GM19035 (cell line): ENCODE results near the gene MCM7.
A peak's percentile ranks its signal among the peaks of the same experiment; 100 is the strongest.

Source experiments
- ATAC-seq: cut with Tn5 transposase; IDR thresholded peaks from one replicate; pipeline ENCODE4 v1.9.1; 2021; ENCODE audit not compliant: unreplicated experiment

The MCM7 gene

GRCh38 chr7:100124301-100125230, 23.4 kb upstream of the MCM7 start:
- no peak for ATAC-seq

DNA sequence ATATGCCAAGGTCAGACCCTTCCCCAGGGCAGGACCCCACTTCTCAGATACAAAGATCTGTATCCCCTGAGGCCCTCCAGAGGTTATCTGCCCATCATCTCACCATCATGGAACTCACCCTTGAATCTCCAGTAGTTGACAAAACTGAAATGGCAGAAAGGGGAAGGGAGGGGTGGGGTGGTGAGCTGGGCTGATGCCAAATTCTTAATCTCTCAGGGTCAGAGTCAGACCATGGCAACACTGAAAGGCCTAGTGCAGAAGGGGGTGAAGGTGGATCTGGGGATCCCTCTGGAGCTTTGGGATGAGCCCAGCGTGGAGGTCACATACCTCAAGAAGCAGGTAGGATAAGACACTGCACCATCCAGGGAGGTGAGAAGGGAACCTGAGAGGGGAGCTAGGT, 21.4 kb upstream of the MCM7 start:
- ATAC-seq: no peak

DNA sequence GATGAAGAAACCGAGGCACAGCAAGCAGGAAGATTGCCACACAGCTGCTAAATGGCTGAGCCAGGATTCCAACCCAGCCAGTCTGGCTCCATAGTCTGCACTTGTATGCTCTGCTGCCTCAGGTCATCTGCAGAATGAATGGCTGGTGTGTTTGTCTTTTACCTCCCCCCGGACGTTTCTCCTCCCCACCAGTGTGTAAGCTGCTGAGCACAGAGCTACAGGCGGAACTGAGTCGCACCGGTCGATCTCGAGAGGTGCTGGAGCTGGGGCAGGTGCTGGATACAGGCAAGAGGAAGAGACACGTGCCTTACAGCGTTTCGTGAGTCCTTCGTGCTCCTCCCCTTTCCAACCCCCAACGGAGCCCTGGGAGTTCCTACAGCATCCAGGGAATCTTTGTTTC, 20.9 kb upstream of the MCM7 start:
- no peak for ATAC-seq

GRCh38 chr7:100120733-100121036, 19.5 kb upstream of the MCM7 start:
- no peak for ATAC-seq

DNA sequence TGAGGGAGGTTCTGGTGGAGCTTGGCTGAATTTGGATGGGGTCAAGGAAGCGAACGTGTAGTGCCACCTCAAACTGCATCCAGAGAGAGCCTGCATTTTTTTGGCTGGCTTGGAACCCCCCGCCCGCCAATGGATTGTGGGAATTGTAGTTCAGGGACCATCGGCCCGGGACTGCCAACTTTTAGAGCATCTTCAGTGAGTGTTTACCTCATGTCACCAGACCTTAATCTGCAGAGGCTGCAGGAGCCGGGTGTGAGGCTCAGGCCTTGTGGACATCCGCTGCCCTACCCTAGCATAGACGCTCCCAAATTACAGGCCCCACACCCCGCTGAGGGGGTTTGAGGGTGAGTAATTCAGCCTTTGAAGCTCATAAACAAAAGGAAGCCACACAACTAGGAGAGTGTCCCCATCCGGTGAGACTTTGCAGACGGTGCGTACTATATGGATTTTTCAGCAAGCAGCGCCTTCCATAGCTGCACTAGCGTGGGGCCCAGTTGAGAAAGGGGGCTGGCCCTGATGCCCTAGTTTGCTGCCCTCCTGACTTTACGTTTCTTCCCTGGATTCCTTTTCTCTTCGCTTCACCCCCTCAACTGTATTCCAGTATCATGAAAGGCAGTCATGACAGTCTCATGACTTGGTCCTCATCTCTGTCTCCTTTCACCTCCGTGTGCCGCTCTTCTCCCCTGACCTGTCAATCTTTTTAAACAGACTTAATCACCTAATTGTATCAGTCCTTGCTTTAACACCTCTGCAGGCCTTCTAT, 19.0 kb upstream of the MCM7 start:
- ATAC-seq: peak; percentile 27

DNA sequence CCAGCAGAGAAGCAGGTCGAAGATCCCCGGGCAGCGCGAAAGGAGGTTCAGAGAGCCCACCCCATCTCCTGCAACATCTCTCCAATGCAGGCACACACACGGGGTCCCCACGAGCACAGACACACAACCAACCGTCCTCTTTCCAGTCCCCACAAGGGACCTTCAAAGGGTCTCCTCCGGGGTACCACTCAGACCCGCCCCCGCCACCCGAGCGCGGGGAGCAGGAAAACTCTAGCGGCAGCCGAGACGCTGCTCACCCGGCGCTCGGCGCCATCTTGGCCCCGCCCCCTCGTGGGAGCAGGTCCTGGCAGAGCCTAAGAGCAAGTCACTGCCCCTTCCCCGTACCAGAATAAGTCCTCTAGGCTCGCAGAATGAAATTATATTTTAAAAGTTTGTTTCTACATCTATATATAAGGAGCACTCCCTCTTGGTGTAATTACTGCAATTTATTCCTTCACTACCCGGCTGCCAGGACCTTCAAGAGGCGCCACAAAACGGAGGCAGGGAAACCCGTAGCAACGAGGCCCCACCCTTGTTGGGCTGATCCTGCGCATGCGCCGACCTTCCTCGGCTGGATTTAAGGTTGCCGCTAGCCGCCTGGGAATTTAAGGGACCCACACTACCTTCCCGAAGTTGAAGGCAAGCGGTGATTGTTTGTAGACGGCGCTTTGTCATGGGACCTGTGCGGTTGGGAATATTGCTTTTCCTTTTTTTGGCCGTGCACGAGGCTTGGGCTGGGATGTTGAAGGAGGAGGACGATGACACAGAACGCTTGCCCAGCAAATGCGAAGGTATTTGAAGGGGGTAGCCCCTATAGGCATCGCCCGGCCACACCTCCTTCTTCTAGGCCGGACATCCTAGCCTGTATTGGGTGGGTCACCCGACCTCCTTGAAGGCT, 18.1 kb upstream of the MCM7 start, which contains the start of the genes CNPY4 and TAF6:
Gene CNPY4 (plus strand): TSS at position 563 of the 898 bp plus-strand sequence. CDS start 111 bp downstream, at position 674.
Gene TAF6 (minus strand): TSS at position 287 of the 898 bp plus-strand sequence. CDS start 5,149 bp downstream, outside the sequence.
- peak; percentile 86 for ATAC-seq

GRCh38 chr7:100118388-100119071, 17.3 kb upstream of the MCM7 start:
- ATAC-seq: no peak

DNA sequence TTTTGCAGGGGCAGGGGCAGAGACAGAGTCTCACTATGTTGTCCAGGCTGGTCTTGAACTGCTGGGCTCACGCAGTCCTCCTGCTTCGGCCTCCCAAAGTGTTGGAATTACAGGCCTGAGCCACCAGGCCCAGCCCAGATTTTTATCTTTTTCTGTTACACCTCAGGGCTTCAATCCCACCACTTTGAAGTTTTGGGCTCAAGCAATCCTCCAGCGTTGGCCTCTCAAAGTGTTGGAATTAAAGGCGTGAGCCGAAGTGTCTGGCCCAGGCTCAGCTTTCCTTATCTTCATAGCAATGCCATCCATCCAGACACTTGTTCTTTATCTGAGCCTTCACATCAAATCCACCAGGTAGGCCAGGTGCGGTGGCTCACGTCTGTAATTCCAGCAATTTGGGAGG, 13.8 kb upstream of the MCM7 start:
- no peak for ATAC-seq

DNA sequence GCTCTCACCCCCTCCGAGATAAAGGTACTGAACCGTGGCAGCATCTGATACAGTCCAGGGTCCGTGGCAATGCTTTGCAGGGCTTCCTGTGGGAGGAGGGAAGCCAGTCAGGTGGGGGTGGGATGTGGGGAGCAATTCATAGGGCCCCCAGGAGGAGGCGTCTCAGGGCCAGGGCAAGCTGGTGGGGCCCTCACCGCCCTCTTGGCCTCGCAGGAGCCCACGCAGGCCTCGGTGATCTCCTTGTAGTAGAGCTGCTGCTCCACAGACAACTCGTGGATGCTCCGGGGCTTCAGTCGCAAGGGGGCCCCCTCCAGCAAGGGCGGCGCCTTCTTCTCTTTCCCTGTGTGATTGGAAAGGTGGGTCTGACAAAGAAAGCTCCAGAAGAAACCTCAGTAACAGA, 10.7 kb upstream of the MCM7 start:
- ATAC-seq: no peak

DNA sequence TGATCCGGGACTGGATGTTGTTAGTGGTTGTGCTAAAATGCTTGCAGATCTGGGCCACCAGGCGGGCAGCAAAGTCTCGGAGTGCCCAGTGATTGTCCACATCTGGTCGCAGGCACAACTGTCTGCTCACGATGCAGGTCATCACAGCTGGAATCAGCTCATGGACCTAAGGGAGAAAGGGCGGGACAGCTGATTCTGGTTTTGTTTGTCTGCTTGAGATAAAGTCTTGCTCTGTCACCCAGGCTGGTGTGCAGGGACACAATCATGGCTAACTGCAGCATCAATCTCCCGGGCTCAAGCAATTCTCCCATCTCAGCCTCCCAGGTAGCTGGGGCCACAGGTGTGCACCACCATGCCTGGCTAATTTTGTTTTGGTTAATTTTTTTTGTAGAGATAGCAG, 10.0 kb upstream of the MCM7 start:
- ATAC-seq: no peak

GRCh38 chr7:100109521-100110163, 8.4 kb upstream of the MCM7 start:
- ATAC-seq: no peak

DNA sequence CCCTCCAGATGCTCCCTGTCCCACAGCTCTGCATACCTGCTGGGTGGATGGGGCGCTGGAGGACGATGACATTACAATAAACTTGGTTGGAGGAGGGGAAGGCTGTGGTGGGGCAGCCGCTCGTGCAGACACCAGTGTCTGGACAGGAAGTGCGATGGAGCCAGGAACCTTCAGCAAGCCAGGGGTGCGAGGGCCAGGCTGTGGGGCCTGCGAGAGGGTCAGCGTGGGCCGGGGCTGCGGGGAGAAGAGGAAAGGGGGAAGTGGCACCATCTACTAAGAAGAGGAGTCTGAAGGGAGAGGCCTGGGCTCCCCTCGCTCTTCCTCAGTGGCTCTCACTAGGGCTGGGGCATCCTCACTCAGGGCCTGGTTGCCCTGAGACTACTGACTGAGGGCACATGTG, 6.7 kb upstream of the MCM7 start:
- ATAC-seq: no peak

DNA sequence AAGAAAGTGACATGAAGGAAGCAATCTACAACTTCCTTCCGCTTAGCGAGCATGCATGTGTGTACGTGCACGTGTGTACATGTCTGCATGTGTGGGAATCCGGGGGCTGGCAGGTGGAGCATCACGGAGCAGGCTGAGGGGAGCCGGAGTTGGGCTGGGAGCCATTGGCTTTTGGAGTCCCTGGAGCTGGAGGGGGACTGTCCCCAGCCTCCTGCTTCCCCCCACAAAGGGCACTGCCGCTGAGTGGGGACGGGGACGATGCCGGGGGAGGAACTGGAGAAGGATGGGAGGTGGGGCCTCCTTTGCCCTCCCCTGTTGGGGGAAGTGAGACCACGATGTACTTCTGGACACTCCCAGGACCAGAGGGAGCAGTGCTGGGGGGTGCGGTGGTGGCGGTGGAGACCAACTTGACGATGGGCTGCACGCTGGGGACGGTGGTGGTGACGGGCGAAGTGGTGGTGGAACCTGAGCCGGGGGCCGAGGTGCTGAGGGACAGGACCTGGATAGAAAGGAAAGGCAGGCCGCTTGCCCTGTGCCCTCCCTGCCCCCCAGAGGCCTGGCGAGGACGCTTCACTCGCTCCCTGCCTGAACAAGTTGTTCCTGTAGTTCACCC, 6.0 kb upstream of the MCM7 start:
- ATAC-seq: no peak

GRCh38 chr7:100106633-100107032, 5.4 kb upstream of the MCM7 start:
- no peak for ATAC-seq

DNA sequence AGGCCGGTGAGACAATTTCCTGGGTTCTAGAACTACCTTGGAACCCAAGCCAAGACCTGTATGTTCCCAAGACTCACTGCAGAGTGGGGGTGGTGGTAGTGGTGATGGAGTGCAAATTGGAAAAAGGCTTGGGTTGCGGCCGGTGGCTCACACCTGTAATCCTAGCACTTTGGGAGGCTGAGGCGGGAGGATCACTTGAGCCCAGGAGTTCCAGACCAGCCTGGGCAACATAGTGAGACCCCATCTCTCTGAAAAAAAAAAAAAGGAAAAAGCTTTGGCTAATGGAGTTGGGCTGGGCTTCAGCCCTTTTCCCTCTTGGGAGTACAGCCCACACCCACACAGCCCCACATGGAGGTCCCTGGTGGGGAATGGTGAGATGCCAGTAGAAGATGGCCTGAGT, 4.3 kb upstream of the MCM7 start:
- ATAC-seq: no peak

DNA sequence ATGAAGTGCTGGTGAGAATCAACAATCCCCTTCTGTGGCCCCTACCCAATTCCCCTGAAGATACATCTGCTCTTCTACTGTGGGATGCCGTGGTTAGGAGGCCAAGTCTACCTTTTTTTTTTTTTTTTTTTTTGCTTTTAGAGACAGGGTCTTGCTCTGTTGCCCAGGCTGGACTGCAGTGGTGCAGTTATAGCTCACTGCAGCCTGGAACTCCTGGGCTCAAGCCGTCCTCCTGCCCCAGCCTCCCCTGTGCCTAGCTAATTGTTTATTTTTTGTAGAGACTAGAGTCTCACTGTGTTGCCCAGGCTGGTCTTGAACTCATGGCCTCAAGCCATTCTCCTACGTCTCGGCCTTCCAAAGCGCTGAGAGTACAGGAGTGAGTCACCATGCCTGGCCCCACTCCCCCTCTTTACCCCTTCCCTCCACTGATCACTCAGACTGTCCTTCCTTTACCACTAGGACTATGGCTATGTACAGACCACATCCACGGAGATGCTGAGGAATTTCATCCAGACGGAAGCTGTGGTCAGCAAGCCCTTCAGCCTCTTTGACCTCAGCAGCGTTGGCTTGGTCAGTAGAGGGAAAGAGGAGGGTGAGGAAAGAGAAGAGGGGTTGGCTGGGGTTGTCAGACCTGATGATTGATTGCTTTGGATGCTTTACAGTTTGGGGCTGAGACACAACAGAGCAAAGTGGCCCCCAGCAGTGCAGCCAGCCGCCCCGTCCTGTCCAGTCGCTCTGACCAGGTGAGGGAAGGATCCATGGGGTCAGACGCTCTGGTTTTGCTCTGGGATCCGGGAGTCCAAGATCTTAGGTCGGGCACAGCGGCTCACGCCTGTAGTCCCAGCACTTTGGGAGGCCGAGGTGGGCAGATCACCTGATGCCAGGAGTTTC, 2.0 kb upstream of the MCM7 start:
- no peak for ATAC-seq

DNA sequence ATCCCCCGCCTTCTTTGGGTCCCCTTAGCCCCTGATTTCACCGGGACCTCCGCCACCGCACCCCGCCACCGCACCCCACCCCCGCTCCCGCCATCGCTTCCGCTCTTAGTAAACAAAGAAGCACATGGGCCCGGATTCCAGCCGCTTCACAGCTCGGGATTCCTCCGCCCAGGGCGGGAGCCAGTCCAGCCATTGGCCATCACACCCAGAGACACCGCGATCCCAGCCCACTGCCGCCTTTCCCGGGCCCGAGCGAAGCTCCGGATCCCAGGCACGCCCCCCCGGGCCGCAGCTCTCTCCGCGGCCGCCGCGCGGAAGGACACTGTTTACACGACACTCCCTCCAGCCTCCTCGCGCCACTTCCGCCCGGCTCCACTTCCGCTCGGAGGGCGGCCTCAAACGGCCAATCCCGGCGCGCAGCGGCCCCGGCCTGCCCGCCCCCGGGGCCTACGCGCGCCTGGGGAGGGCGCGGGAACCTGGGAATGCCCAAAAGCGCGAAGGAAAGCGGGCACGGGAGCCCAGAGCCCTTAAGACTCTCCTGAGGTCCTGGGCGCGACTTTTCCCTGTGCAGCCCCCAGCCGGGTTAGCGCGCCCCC, 679 bp downstream of the MCM7 start:
- peak; percentile 70 for ATAC-seq

DNA sequence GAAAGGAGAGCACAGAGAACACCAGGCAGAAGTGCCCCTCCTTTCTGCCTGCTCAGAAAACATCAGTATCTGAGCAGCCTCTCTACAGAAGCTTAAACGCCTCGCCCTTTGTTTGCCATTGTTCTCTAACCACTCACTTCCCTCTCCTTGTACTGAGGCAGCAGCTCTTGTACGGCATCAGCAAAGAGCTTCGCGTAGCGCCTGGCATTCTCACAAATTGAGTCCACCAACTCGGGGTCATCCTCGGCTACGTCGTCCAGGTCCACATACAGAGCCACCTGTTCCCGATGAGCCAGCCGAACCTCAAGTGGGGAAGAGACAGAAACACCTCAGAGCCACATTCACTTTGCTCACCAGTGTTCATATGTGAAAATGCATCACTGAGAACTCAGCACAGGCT, 1.7 kb downstream of the MCM7 start:
- no peak for ATAC-seq
